Upper lobe of left lung (tissue), 4 donors: Measurements from ENCODE around the gene CBFA2T3.

Source experiments
- CTCF ChIP-seq, 6 experiments: fragments of 450-650 bp in 4 of 6; fragments of 200-600 bp in 2 of 6; sonication (generic) in 2 of 6; IDR thresholded peaks; one replicate each; pipeline ENCODE4 v1.5.1; 2016 to 2019; ENCODE audit warnings: antibody characterized with exemption in 6 of 6
- POLR2A ChIP-seq, 4 donors: fragments of 450-650 bp; IDR thresholded peaks; one replicate each; pipeline ENCODE4 v1.5.1; 2016 to 2017; ENCODE audit warnings: antibody characterized with exemption in 4 of 4, mild to moderate bottlenecking in 2 of 4

DNA sequence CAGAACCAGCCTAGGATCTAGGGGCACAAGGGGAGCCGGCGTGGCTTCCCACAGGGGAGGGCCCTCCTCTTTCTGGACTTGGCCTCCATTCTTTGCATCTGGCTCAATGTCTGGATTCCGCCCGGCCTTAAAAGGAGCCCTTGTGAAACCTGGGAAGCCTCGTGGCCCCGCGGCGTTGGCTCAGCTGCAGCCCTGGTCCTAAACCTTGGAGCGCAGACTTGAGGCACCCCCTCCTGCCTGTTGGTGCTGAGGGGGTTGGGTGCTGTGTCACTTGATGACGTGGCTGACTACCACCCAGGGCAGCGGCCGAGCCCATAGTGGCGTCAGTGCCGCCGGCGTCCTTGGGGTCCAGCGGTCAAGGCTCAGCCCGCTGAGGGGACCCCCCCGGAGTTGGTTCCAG, 115.6 kb downstream of the CBFA2T3 start:
- no peak for TF ChIP-seq POLR2A (IDR thresholded peaks at IDR 0.05)
- no peak for TF ChIP-seq CTCF (IDR thresholded peaks at IDR 0.05)
